Loucy (cell line): ENCODE data around the gene F3.

Source experiments
- CTCF ChIP-seq: fragments of 200-600 bp; sonication (generic); conservative IDR thresholded peaks from 2 replicates; pipeline ENCODE4 v1.5.1; 2014; ENCODE audit warnings: mild to moderate bottlenecking, antibody characterized with exemption, low read length
- EZH2phosphoT487 ChIP-seq: fragments of 200-600 bp; IDR thresholded peaks from 2 replicates; pipeline ENCODE4 v1.6.1; 2018; ENCODE audit warnings: antibody characterized with exemption, mild to moderate bottlenecking, moderate library complexity, borderline replicate concordance

- TF ChIP-seq CTCF (no peak), EZH2phosphoT487 (no peak)
Measured at GRCh38 chr1:94528826-94529225, 12.7 kb downstream of the F3 start.
